Ovary (tissue), 3 donors: ENCODE data around the gene ECI1.

Experiments
- POLR2A ChIP-seq: fragments of 450-650 bp; IDR thresholded peaks from one replicate; pipeline ENCODE4 v1.6.1; 2017; ENCODE audit warnings: antibody characterized with exemption, mild to moderate bottlenecking, moderate library complexity
- TF ChIP-seq, protein P1 (sequence below), 3 donors: fragments of 450-650 bp in 2 of 3; fragments of 200-600 bp in 1 of 3; IDR thresholded peaks; one replicate each; pipeline versions ENCODE4 v1.5.1 to v1.8.0; 2016 to 2022; ENCODE audit warnings: antibody characterized with exemption in 3 of 3, mild to moderate bottlenecking in 1 of 3
- donor health status: DM: no; HTN: no; CAD: no.

DNA sequence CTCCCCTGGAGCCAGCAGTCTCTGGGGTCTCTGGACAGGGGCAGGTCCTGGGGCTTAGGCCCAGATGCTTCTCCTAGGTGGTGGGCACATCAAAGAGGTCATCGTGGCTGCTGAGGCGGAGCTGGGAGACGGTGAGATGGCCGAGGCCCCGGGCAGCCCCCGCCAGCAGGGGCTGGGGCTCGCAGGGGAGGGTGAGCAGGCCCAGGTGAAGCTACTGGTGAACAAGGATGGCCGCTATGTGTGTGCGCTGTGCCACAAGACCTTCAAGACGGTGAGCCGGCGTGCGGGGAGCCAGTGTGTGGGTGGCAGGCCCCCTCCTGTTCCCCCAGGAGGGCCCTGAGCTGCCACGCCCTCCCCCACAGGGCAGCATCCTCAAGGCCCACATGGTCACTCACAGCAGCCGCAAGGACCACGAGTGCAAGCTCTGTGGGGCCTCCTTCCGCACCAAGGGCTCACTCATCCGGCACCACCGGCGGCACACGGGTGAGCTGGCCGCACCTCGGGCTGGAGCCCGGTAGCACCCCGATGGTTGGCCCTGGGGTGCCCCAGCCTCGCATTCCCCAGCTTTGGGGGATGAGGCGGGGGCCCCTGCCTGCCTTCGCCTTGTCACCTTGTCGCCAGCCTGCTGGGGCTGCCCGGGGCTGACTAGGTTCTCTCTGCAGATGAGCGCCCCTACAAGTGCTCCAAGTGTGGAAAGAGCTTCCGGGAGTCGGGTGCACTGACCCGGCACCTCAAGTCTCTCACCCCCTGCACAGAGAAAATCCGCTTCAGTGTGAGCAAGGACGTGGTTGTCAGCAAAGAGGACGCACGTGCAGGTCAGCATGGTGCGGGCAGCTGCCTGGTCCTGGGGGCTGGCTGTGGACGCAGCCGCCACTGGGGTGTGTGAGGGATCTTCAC is 19.0 kb downstream of the ECI1 start:
- TF ChIP-seq, protein P1, sequence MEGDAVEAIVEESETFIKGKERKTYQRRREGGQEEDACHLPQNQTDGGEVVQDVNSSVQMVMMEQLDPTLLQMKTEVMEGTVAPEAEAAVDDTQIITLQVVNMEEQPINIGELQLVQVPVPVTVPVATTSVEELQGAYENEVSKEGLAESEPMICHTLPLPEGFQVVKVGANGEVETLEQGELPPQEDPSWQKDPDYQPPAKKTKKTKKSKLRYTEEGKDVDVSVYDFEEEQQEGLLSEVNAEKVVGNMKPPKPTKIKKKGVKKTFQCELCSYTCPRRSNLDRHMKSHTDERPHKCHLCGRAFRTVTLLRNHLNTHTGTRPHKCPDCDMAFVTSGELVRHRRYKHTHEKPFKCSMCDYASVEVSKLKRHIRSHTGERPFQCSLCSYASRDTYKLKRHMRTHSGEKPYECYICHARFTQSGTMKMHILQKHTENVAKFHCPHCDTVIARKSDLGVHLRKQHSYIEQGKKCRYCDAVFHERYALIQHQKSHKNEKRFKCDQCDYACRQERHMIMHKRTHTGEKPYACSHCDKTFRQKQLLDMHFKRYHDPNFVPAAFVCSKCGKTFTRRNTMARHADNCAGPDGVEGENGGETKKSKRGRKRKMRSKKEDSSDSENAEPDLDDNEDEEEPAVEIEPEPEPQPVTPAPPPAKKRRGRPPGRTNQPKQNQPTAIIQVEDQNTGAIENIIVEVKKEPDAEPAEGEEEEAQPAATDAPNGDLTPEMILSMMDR (IDR thresholded peaks at IDR 0.05): no peak
- TF ChIP-seq POLR2A: no peak
